HCT116 (cell line): ENCODE data around the gene ARL15. TPM values are rescaled to one million over a fixed set of nuclear protein-coding genes. Genes with fewer than 3 reads are reported as not detected.

ENCODE experiments used
- ATAC-seq: fragments of 200-7000 bp; cut with Tn5 transposase; 2 replicates; pipeline ENCODE4 v1.9.1; 2020; ENCODE audit warnings: mild to moderate bottlenecking, moderate library complexity
- BruUV-seq: library from RNA; stranded (reverse); fragments of 400-500 nt; replicated peaks from 2 replicates; lab custom pipeline; 2021; lab: Mats Ljungman, UMichigan
- CTCF ChIA-PET: fragments of 300-600 bp; sonication (Branson Sonifier 250); formaldehyde crosslinking; loops from one replicate; lab custom pipeline; 2021; ENCODE audit warnings: antibody characterized with exemption; lab: Charles Lee
- POLR2A ChIA-PET: fragments of 300-600, 350-600 bp; sonication (Branson Sonifier 250); formaldehyde crosslinking; loops from one replicate; lab custom pipeline; 2021; ENCODE audit warnings: antibody characterized with exemption; lab: Charles Lee
- RAD21 ChIA-PET, 2 experiments: fragments of 300-600 bp; sonication (Branson Sonifier 250); formaldehyde crosslinking; loops; one replicate each; lab custom pipeline; 2023; ENCODE audit warnings: low total read pairs in 2 of 2; ENCODE audit not compliant: uncharacterized antibody in 2 of 2, unreplicated experiment in 2 of 2, low non-redundant PET in 1 of 2; lab: Charles Lee
- DNase-seq: peaks from one replicate; pipeline ENCODE4 v3.0.0-alpha.2; 2010; ENCODE audit warnings: low read depth, low spot score
- H2AFZ ChIP-seq: fragments of 200-600 bp; shearing (Covaris generic), sonication (generic); 2 replicates; pipeline ENCODE4 v1.6.1; 2017; ENCODE audit warnings: low read depth, mixed run types, mixed read lengths, antibody characterized with exemption, low read length; ENCODE audit not compliant: poor library complexity, severe bottlenecking
- H3K27ac ChIP-seq: 2 replicates; pipeline ENCODE4 v1.5.1; 2012; ENCODE audit warnings: low read depth, low read length
- H3K27me3 ChIP-seq: fragments of 200-600 bp; sonication (generic); 2 replicates; pipeline ENCODE4 v1.6.1; 2016; ENCODE audit warnings: mixed run types, low read length, mixed read lengths; ENCODE audit not compliant: insufficient read depth
- H3K36me3 ChIP-seq, 2 experiments: fragments of 200-500 bp in 1 of 2; fragments of 200-600 bp in 1 of 2; sonication (Bioruptor generic) in 1 of 2; sonication (generic) in 1 of 2; 2 replicates each; pipeline versions ENCODE4 v1.5.1 to v1.6.1; 2014 to 2016; ENCODE audit warnings: low read length in 2 of 2, inconsistent platforms in 1 of 2, mixed read lengths in 1 of 2, mixed run types in 1 of 2; ENCODE audit not compliant: insufficient read depth in 2 of 2, control insufficient read depth in 1 of 2
- H3K4me1 ChIP-seq, 2 experiments: fragments of 200-600 bp in 1 of 2; sonication (generic) in 1 of 2; 2 replicates each; pipeline versions ENCODE4 v1.5.1 to v1.6.1; 2012 to 2017; ENCODE audit warnings: low read length in 2 of 2, inconsistent platforms in 1 of 2, mild to moderate bottlenecking in 1 of 2, mixed read lengths in 1 of 2, mixed run types in 1 of 2, moderate library complexity in 1 of 2; ENCODE audit not compliant: insufficient read depth in 2 of 2, control insufficient read depth in 1 of 2
- H3K4me2 ChIP-seq: fragments of 200-600 bp; sonication (generic); 2 replicates; pipeline ENCODE4 v1.6.1; 2017; ENCODE audit warnings: mixed run types, low read length, mixed read lengths
- H3K4me3 ChIP-seq, 2 experiments: fragments of 200-600 bp in 1 of 2; sonication (generic) in 1 of 2; replicated peaks in 1 of 2; 2 replicates each; pipeline ENCODE4 v1.5.1; 2011 to 2016; ENCODE audit warnings: low read length in 2 of 2, control low read depth in 1 of 2, low read depth in 1 of 2, mild to moderate bottlenecking in 1 of 2, mixed read lengths in 1 of 2, mixed run types in 1 of 2
- H3K79me2 ChIP-seq: fragments of 200-600 bp; sonication (generic); 2 replicates; pipeline ENCODE4 v1.6.1; 2017; ENCODE audit warnings: mild to moderate bottlenecking, mixed run types, low read length, moderate library complexity, mixed read lengths; ENCODE audit not compliant: insufficient read depth
- H3K9ac ChIP-seq: fragments of 200-600 bp; sonication (generic); 2 replicates; pipeline ENCODE4 v1.6.1; 2016; ENCODE audit warnings: low read length, mixed read lengths
- H3K9me2 ChIP-seq: fragments of 200-600 bp; sonication (generic), shearing (Covaris generic); 2 replicates; pipeline ENCODE4 v1.6.1; 2017; ENCODE audit warnings: mixed run types, mild to moderate bottlenecking, moderate library complexity; ENCODE audit not compliant: insufficient read depth
- H3K9me3 ChIP-seq, 2 experiments: fragments of 200-500 bp in 1 of 2; fragments of 200-600 bp in 1 of 2; sonication (Bioruptor generic) in 1 of 2; sonication (generic) in 1 of 2; 2 replicates each; pipeline ENCODE4 v1.6.1; 2014 to 2017; ENCODE audit warnings: low read length in 2 of 2, mixed read lengths in 2 of 2, inconsistent platforms in 1 of 2, low read depth in 1 of 2, mild to moderate bottlenecking in 1 of 2, mixed run types in 1 of 2, moderate library complexity in 1 of 2; ENCODE audit not compliant: control insufficient read depth in 1 of 2, insufficient read depth in 1 of 2
- H4K20me1 ChIP-seq: fragments of 200-600 bp; sonication (generic), shearing (Covaris generic); 2 replicates; pipeline ENCODE4 v1.6.1; 2017; ENCODE audit warnings: mixed run types, mild to moderate bottlenecking, moderate library complexity; ENCODE audit not compliant: insufficient read depth
- CTCF ChIP-seq, 3 experiments: fragments of 200-600 bp in 1 of 3; sonication (generic) in 1 of 3; IDR thresholded peaks in 2 of 3; conservative IDR thresholded peaks in 1 of 3; 2 replicates each; pipeline ENCODE4 v1.5.1; 2012 to 2017; ENCODE audit warnings: low read depth in 2 of 3, low read length in 2 of 3, antibody characterized with exemption in 1 of 3, borderline replicate concordance in 1 of 3, control low read depth in 1 of 3, mild to moderate bottlenecking in 1 of 3, mixed read lengths in 1 of 3, mixed run types in 1 of 3, moderate library complexity in 1 of 3; ENCODE audit not compliant: insufficient read depth in 1 of 3
- EGR1 ChIP-seq: IDR thresholded peaks from 2 replicates; pipeline ENCODE4 v1.6.1; 2012; ENCODE audit warnings: low read depth
- ELF1 ChIP-seq: IDR thresholded peaks from 2 replicates; pipeline ENCODE4 v1.6.1; 2012; ENCODE audit warnings: low read depth, borderline replicate concordance
- EZH2 ChIP-seq: fragments of 200-600 bp; sonication (generic); IDR thresholded peaks from 2 replicates; pipeline ENCODE4 v1.6.1; 2017; ENCODE audit warnings: antibody characterized with exemption, mixed run types
- EZH2phosphoT487 ChIP-seq: fragments of 200-600 bp; IDR thresholded peaks from 2 replicates; pipeline ENCODE4 v1.6.1; 2018; ENCODE audit warnings: antibody characterized with exemption, borderline replicate concordance
- FOSL1 ChIP-seq: IDR thresholded peaks from 2 replicates; pipeline ENCODE4 v1.6.1; 2012; ENCODE audit warnings: low read depth
- JUND ChIP-seq: IDR thresholded peaks from 2 replicates; pipeline ENCODE4 v1.6.1; 2012
- MAX ChIP-seq: IDR thresholded peaks from 2 replicates; pipeline ENCODE4 v1.6.1; 2012
- POLR2AphosphoS5 ChIP-seq: IDR thresholded peaks from 2 replicates; pipeline ENCODE4 v1.6.1; 2011; ENCODE audit warnings: mild to moderate bottlenecking, low read depth, low read length, moderate library complexity
- RAD21 ChIP-seq: IDR thresholded peaks from 2 replicates; pipeline ENCODE4 v1.6.1; 2012; ENCODE audit warnings: low read depth, mild to moderate bottlenecking
- REST ChIP-seq: IDR thresholded peaks from 2 replicates; pipeline ENCODE4 v1.6.1; 2012; ENCODE audit warnings: low read depth
- SIN3A ChIP-seq: IDR thresholded peaks from 2 replicates; pipeline ENCODE4 v1.6.1; 2012; ENCODE audit warnings: low read depth
- SRF ChIP-seq: IDR thresholded peaks from 2 replicates; pipeline ENCODE4 v1.6.1; 2012; ENCODE audit warnings: low read depth
- ZFX ChIP-seq: fragments of 450-650 bp; IDR thresholded peaks from 2 replicates; pipeline ENCODE4 v1.6.1; 2017
- ZNF274 ChIP-seq: fragments of 200-500 bp; sonication (Bioruptor generic); IDR thresholded peaks from 2 replicates; pipeline ENCODE4 v1.6.1; 2014; ENCODE audit warnings: mild to moderate bottlenecking, low read depth, low read length, inconsistent platforms
- intact Hi-C: fragments of 100-400 bp; cut with micrococcal nuclease; formaldehyde crosslinking; loops from 2 replicates; pipeline ENCODE4 v1.10.0; 2022
- total RNA-seq: library from RNA; stranded (reverse); gene quantifications from one replicate; pipeline ENCODE4 v1.2.1, GENCODE V29; 2021; ENCODE audit not compliant: unreplicated experiment

ARL15 gene
- total RNA-seq, 1 experiment from 2014 or later: 15.0 TPM

- TF ChIP-seq JUND (no peak), SRF (no peak), EZH2 (no peak), REST (no peak), POLR2AphosphoS5 (no peak), EGR1 (no peak)
These were observed 300.5 kb downstream of the ARL15 start (continued) for GRCh38 chr5:54009828-54010227.

GRCh38 chr5:54009357-54009756 lies 301.0 kb downstream of the ARL15 start:
- Histone ChIP-seq H3K9ac (no peak overlapping the region), H3K4me3 (no peak overlapping the region), H3K4me1 (peaks cover 0 to 8% of the 10 kb centered on the region in 2 experiments; a peak in 2 of 4 replicates), H2AFZ (no peak overlapping the region), H3K27ac (no peak overlapping the region), H3K4me2 (no peak overlapping the region), H3K9me3 (peaks cover 0 to 8% of the 10 kb centered on the region in 2 experiments; a peak in 1 of 4 replicates), H3K9me2 (no peaks in the 10 kb centered on the region), H3K27me3 (no peaks in the 10 kb centered on the region), H4K20me1 (no peaks in the 10 kb centered on the region), H3K36me3 (no peaks in the 10 kb centered on the region), H3K79me2 (no peaks in the 10 kb centered on the region)
- DNase-seq (no peak), ATAC-seq (no peak)
- RAD21 ChIA-PET: no interaction called here
- BruUV-seq: no TSS peak
- intact Hi-C loops: no loop called here
- no peak for TF ChIP-seq ELF1
- no peak for TF ChIP-seq RAD21
- no peak for TF ChIP-seq SRF
- TF ChIP-seq ZNF274: no peak
- no peak for TF ChIP-seq SIN3A
- no peak for TF ChIP-seq FOSL1
- no peak for TF ChIP-seq EZH2
- TF ChIP-seq REST: no peak
- no peak for TF ChIP-seq JUND
- no peak for TF ChIP-seq ZFX
- TF ChIP-seq EZH2phosphoT487: no peak
- no peak for TF ChIP-seq MAX
- TF ChIP-seq POLR2AphosphoS5: no peak
- no peak for TF ChIP-seq CTCF (IDR thresholded peaks at IDR 0.05 in 2 of 3, conservative IDR thresholded peaks at IDR 0.05 in 1 of 3; ENCODE audit: borderline replicate concordance in 1 of 3, insufficient read depth in 1 of 3, low read depth in 2 of 3, low read length in 2 of 3)
- no peak for TF ChIP-seq EGR1
- POLR2A ChIA-PET: no interaction called here
- CTCF ChIA-PET: no interaction called here
